COLO668 (cell line): ENCODE results near the gene SAMD4B.

Experiments used
- DNase-seq: peaks from one replicate; lab custom pipeline; 2025; ENCODE audit not compliant: unreplicated experiment; lab: John Stamatoyannopoulos, UW

Gene SAMD4B

DNA sequence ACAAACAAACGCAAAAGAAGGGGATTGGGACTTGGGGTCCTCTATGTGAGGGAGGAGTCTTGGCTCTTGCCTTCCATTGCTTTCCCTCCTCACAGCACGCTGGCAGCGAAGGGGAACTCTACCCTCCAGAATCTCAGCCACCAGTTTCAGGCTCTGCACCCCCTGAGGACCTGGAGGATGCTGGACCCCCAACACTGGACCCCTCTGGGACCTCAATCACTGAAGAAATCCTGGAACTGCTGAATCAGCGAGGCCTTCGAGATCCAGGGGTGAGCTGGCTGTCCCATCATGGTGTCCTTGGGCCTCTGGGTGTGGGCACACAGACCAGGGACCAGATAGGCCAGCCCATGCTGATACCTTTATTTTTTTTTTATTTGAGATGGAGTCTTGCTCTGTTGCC is 79.8 kb downstream of the SAMD4B start:
- DNase-seq = no peak

GRCh38 chr19:39423258-39424086 is 81.3 kb downstream of the SAMD4B start:
- DNase-seq = no peak

GRCh38 chr19:39424934-39425333 is 82.7 kb downstream of the SAMD4B start:
- no peak for DNase-seq

DNA sequence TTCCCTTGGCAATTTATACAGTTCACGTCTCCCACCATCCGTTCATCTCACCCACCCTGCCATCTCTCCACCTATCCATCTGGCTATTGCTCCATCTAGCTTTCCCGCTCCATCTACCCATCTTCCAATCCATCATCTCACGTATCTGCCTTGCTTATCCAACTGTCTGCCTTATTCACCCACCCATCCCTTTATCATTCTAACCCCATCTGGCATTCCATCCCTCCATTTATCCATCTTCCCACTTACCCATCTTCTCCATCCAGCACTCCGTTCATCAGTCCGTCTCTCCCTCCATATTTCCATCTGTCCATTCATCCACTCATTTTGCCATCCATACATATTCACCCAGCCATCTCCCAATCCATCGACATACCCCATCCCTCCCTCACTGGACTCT is 83.5 kb downstream of the SAMD4B start:
- DNase-seq = no peak

GRCh38 chr19:39426170-39426569 is 83.9 kb downstream of the SAMD4B start:
- DNase-seq = no peak

DNA sequence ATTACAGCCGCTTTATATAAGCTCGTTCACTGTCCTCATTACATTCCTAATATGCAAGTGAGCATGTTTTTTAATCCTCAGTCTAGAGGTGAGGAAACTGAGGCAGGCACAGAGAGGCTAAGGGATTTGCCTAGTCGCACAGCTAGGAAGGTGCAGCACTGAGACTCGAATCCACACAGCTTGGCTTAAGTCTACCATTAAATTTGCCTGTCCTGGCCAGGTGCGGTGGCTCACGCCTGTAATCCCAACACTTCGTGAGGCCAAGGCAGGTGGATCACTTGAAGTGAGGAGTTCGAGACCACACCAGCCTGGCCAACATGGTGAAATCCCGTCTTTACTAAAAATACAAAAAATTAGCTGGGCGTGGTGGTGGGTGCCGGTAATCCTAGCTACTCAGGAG is 85.5 kb downstream of the SAMD4B start:
- no peak for DNase-seq

DNA sequence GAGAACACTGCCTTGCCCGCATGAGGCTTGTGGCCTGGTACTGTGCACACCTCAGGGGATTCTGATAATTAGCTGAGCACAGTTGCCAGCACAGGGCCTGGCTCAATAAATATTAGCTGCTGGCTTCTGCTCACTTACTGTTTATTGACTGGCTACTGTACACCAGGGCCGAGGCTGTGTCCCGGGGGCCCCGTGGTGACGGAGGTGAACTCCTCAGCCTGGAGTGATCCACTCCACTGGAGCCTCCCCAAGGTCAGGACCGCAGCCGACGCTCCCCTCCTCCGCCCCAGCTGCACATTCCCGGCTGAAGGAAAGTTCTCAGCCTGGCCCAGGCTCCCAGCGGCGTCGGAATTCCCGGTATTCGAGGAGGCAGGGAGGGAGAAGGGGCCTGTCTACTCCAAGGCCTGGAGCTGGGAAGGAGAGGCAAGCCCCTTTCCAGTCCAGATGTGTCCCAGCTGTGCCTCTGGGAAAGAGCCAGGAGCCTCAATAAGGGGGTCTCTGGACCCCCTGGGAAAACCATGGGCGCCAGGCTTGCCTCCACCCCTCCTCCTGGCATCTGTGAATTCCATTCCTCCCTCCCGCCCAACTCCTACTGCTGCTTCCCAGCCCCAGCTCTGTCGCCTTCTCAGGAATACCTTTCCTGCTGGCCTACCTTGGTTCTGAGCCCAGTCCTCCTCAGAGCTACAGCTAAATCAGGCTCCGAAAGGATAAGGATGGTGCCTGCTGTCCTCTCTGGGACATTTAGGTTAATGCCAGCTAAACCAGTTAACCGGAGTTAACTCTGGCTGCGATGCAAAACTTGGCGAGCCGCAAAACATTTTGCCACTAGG is 86.3 kb downstream of the SAMD4B start:
- DNase-seq = peak; percentile 7

DNA sequence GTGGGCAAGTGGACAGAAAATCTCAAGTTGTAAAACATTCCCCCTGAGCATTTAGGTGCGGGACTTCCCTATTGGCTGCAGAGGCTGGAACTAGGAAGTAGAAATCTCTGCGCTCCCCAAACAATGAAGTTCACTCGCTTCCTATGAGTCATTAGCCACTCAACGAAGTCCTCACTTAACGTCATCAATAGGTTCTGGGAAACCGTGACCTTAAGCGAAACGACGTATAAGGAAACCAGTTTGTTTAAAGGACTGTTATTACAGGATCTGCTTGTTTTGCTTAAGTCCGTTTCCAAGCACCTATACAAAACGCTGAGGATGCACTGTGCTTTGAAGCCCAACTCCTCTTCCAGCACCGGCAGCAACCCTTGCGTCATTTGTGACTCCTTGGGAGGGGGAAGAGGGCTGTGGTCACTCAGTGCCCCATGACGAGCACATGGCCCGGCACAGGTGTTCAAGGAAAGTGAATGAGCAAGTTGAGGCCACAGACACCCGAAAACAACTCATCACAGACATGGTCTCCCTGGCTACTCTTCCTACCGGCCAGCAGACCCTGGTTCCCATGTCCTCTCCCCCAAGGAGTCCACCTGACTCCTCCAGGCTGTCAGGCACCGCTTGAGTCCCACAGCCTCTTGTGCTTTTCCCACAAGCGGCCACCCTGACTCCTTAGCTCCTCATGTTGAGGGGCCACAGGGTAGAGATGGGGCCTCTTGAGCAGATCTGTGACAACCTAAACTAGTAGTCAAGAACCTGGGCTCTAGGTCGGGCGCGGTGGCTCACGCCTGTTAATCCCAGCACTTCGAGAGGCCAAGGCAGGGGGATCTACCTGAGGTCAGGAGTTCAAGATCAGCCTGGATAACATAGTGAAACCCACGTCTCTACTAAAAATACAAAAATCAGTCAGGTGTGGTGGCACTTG is 88.7 kb downstream of the SAMD4B start:
- DNase-seq = peak; percentile 65

DNA sequence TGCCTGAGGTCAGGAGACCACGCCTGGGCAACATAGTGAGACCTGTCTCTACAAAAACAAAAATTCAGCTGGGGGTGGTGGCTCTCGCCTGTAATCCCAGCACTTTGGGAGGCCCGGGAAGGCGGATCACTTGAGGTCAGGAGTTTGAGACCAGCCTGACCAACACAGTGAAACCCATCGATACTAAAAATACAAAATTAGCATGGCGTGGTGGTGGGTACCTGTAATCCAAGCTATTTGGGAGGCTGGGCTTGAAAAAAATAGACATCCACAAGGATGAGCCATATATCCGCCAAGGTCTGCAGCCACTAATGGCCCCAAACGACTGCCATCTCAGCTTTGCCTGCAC is 90.4 kb downstream of the SAMD4B start:
- no peak for DNase-seq

- DNase-seq = no peak
These were observed 91.4 kb downstream of the SAMD4B start for GRCh38 chr19:39433480-39434079.

- DNase-seq = no peak
These were observed 92.2 kb downstream of the SAMD4B start for GRCh38 chr19:39434123-39435076.
